Measurements from ENCODE around the gene CDC34.
A peak's percentile ranks its signal among the peaks of the same experiment; 100 is the strongest.

The CDC34 gene

GRCh38 chr19:497869-498510, 33.6 kb upstream of the CDC34 start:
- DNase-seq: no peak

GRCh38 chr19:498511-498891, 33.1 kb upstream of the CDC34 start:
- DNase-seq: no peak

GRCh38 chr19:498977-499623, 32.5 kb upstream of the CDC34 start:
- DNase-seq: no peak

- DNase-seq: no peak
Observed at GRCh38 chr19:501646-502045, 29.9 kb upstream of the CDC34 start.

- DNase-seq: no peak
Observed at GRCh38 chr19:504616-505015, 26.9 kb upstream of the CDC34 start.

GRCh38 chr19:506404-507285, 24.9 kb upstream of the CDC34 start:
- peak; percentile 93 for DNase-seq

GRCh38 chr19:507286-508203, 24.0 kb upstream of the CDC34 start, which contains the start of gene TPGS1:
Gene TPGS1, plus strand, starts transcription at chr19:507497. Its CDS starts 10 bp downstream, at chr19:507507.
- DNase-seq: peak; percentile 88

- no peak for DNase-seq
Observed at GRCh38 chr19:508204-509150, 23.1 kb upstream of the CDC34 start.

- peak; percentile 95 for DNase-seq
Observed at GRCh38 chr19:510606-511100, 20.9 kb upstream of the CDC34 start.

GRCh38 chr19:511101-511851, 20.3 kb upstream of the CDC34 start:
- peak; percentile 77 for DNase-seq

- no peak for DNase-seq
Observed at GRCh38 chr19:512547-513365, 18.8 kb upstream of the CDC34 start.

GRCh38 chr19:513368-514165, 18.0 kb upstream of the CDC34 start:
- DNase-seq: no peak

- DNase-seq: no peak
Observed at GRCh38 chr19:514166-514663, 17.3 kb upstream of the CDC34 start.

GRCh38 chr19:517721-518597, 13.6 kb upstream of the CDC34 start:
- DNase-seq: no peak

GRCh38 chr19:518598-519231, 12.8 kb upstream of the CDC34 start:
- peak; percentile 65 for DNase-seq

GRCh38 chr19:519449-519865, 12.1 kb upstream of the CDC34 start:
- DNase-seq: no peak

- no peak for DNase-seq
Observed at GRCh38 chr19:522726-523125, 8.8 kb upstream of the CDC34 start.

All from activated naive CD4-positive, alpha-beta T cell treated with Interleukin-2 at 50 U/mL for 16 hours (primary cell).